Nephron progenitor cell (in vitro differentiated cells): Measurements from ENCODE around the gene LHX2.

ENCODE experiments used
- DNase-seq: peaks from one replicate; pipeline ENCODE4 v3.0.0; 2021
- H3K27ac Mint-ChIP-seq: 2 replicates; pipeline ENCODE4 v1.8.0; 2021; ENCODE audit warnings: mild to moderate bottlenecking, moderate library complexity, mixed read lengths
- H3K27me3 Mint-ChIP-seq: 2 replicates; pipeline ENCODE4 v1.8.0; 2021; ENCODE audit warnings: mild to moderate bottlenecking, low read depth, mixed read lengths; ENCODE audit not compliant: poor library complexity
- H3K36me3 Mint-ChIP-seq: 2 replicates; pipeline ENCODE4 v1.8.0; 2021; ENCODE audit warnings: low read depth, mixed read lengths
- H3K4me1 Mint-ChIP-seq: 2 replicates; pipeline ENCODE4 v1.8.0; 2021; ENCODE audit warnings: mixed read lengths
- H3K4me3 Mint-ChIP-seq: 2 replicates; pipeline ENCODE4 v1.8.0; 2021; ENCODE audit warnings: mild to moderate bottlenecking, moderate library complexity, mixed read lengths
- H3K9me3 Mint-ChIP-seq: 2 replicates; pipeline ENCODE4 v1.8.0; 2021; ENCODE audit warnings: mild to moderate bottlenecking, moderate library complexity, mixed read lengths
- CTCF ChIP-seq: fragments of 200-600 bp; sonication (generic); IDR thresholded peaks from 2 replicates; pipeline ENCODE4 v1.5.0; 2021; ENCODE audit warnings: antibody characterized with exemption

LHX2 gene

GRCh38 chr9:124017929-124018729 is 6.6 kb downstream of the LHX2 start:
- no peak for TF ChIP-seq CTCF
- Mint-ChIP-seq H3K4me3 (peak overlapping the region; percentile 66), H3K27me3 (peaks cover 99% of the 10 kb centered on the region), H3K4me1 (peaks cover 31% of the 10 kb centered on the region), H3K9me3 (no peaks in the 10 kb centered on the region), H3K36me3 (no peaks in the 10 kb centered on the region), H3K27ac (no peak overlapping the region)
- DNase-seq: peak; percentile 33

GRCh38 chr9:124018730-124019697 is 7.4 kb downstream of the LHX2 start:
- no peak for DNase-seq
- H3K4me1 Mint-ChIP-seq: peaks cover 31% of the 10 kb centered on the region
- no peak for TF ChIP-seq CTCF
- no peak overlapping the region for H3K27ac Mint-ChIP-seq
- H3K9me3 Mint-ChIP-seq: no peaks in the 10 kb centered on the region
- peak overlapping the region; percentile 66 for H3K4me3 Mint-ChIP-seq
- peaks cover 99% of the 10 kb centered on the region for H3K27me3 Mint-ChIP-seq
- H3K36me3 Mint-ChIP-seq: no peaks in the 10 kb centered on the region

DNA sequence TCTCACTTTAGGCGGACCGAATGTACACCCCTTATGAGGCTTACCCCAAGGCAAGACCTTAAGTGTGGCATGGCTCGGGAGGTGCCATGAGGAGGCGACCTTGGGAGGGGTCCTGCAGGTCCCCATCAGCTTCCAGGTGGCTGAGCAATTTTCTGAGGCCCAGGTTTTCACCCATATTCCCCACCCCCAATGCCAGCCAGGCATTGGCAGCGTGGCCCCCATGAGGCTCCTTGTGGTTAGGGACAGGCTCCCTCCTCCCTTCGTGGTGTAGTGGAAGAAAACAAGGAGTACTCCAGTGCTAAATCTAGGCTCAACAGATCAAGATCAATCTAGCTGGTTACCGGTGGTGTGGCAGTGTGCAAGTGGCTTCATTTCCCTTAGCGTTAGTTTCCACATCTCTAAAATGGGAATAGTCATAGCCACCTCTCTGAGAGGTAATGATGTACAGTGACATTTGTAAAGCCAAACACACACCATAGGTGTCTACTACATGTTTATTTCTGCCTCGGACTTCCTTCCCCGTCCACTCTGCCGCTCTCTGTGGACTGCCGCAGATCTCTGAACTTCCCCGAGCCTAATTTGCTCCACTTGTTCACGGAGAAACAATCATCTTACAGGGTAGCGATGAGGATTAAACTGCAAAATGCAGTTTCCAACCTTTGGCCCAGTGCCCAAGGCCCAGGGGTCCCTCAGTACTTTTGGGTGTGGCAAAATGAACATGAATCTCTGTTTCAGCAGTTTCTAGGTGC is 8.4 kb downstream of the LHX2 start:
- DNase-seq: no peak
- peaks cover 99% of the 10 kb centered on the region for H3K27me3 Mint-ChIP-seq
- no peak overlapping the region for H3K27ac Mint-ChIP-seq
- H3K36me3 Mint-ChIP-seq: no peaks in the 10 kb centered on the region
- peaks cover 31% of the 10 kb centered on the region for H3K4me1 Mint-ChIP-seq
- no peak overlapping the region for H3K4me3 Mint-ChIP-seq
- no peaks in the 10 kb centered on the region for H3K9me3 Mint-ChIP-seq
- TF ChIP-seq CTCF: no peak

DNA sequence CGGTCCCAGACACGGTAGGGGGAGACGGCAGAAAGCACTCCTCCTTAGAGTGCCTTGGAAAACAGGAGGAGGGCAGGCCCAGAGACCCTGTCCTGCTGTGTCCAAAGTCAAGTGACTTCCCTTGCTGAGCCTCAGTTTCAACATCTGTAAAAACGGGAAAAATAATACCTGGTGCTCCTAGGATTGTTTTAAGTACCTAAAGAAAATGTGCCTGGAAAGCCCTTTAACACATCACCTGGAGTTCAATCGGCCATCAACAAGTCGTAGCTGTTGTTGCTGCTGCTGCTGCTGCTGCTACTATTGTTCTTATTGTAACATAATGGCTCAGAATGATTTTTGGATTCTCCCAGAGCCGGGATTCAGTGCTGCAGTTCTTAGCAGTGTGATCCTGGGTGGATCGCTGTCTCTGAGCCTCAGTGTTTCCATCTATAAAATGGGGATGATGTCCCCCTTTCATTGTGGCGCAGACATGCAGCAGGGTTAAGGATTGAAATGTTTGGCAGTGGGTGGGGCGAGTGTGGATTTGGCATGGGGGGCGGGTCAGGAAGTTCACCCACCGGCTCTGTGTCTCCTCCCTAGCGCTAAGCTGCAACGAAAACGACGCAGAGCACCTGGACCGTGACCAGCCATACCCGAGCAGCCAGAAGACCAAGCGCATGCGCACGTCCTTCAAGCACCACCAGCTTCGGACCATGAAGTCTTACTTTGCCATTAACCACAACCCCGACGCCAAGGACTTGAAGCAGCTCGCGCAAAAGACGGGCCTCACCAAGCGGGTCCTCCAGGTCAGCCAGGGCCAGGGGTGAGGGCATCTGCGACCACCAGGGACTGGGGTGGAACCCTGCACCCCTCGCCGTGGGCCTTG is 9.2 kb downstream of the LHX2 start:
- TF ChIP-seq CTCF: no peak
- Mint-ChIP-seq H3K27ac (no peak overlapping the region), H3K4me3 (no peak overlapping the region), H3K36me3 (no peaks in the 10 kb centered on the region), H3K9me3 (no peaks in the 10 kb centered on the region), H3K27me3 (peaks cover 99% of the 10 kb centered on the region), H3K4me1 (peaks cover 27% of the 10 kb centered on the region)
- peak; percentile 61 for DNase-seq

- Mint-ChIP-seq H3K27ac (no peak overlapping the region), H3K4me1 (peaks cover 25% of the 10 kb centered on the region), H3K9me3 (no peaks in the 10 kb centered on the region), H3K4me3 (no peak overlapping the region), H3K36me3 (no peaks in the 10 kb centered on the region), H3K27me3 (peaks cover 99% of the 10 kb centered on the region)
- DNase-seq: no peak
- TF ChIP-seq CTCF: no peak
Observed at GRCh38 chr9:124021385-124021769, 9.8 kb downstream of the LHX2 start.
